ENCODE data around the gene MYO6. TPM values are rescaled to one million over a fixed set of nuclear protein-coding genes. Genes with fewer than 3 reads are reported as not detected.
"Not testable (repeated sequence)": the region's sequence is repeated elsewhere in the genome, so short reads cannot be mapped to it uniquely, and the experiment has no call there.

The MYO6 gene
- polyA plus RNA-seq, 10 donors, result 5.9 to 10.4 (median 8.0) TPM

DNA sequence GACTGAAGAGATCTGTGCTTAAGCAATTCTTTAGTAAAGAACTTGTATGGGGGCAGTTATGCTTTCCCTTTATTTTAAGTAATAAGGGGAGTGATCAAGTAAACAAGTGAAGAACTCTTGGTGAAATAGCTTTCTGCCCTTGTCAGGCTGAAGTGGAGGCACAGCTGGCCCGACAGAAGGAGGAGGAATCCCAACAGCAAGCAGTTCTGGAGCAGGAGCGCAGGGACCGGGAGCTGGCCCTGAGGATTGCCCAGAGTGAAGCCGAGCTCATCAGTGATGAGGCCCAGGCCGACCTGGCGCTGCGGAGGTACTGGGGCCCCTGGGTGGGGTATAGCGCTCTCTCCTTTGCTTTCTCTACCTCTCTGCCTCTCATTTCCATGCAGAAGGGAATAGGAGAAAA, 143.3 kb downstream of the MYO6 start:
- DNase-seq, result no peak

DNA sequence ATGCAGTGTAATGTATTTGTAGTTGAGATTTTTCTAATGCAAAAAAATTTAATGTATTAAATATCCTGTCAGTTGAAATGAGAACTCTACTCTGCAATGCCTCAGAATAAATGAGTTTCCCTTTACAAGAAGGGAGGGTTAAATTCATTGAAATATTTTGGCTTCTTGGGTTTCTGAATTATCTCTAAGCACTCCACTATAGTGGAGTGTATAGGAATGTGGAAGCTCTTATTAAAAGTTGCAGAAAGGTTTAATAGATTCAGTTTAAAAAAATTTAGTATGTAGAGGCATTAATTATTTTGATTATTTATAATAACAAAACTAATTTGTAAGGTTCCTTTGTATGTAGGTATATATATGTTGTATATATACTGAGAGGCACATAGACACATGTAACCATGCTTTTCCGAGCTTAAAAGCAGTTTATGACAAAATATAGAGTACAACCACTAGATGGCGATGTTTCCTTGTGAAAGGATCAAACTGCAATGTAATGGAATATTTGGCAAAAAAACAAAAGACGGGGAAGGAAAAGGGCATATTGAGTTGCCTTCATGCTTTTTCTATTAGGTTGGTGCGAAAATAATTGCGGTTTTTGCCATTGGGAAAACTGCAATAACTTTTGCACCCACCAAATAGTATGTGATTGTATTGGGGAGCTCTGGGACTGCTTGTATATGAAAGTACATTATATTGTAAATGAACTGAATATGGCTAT, 144.2 kb downstream of the MYO6 start:
- DNase-seq, result peak; percentile 64 to 83 (median 74)

DNA sequence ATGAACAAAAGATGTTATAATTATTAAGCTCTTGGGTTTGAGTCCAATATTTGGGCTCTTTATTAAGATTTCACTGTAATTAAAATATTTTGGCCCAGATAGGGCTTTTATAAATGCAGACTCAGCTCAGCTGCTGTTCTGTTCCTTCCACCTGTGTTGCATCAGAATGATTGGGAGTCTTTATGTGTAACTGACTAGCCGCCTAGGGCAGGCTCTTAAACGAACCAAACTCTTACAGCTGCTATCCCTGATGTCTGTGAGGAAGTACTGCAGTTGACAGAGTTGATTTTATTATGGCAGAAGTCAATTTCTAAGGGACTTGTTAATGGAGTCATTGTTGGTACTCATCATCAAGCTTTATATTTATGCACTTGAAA, 144.7 kb downstream of the MYO6 start:
- DNase-seq, result peak in 1 of 3 donors; percentile 5

DNA sequence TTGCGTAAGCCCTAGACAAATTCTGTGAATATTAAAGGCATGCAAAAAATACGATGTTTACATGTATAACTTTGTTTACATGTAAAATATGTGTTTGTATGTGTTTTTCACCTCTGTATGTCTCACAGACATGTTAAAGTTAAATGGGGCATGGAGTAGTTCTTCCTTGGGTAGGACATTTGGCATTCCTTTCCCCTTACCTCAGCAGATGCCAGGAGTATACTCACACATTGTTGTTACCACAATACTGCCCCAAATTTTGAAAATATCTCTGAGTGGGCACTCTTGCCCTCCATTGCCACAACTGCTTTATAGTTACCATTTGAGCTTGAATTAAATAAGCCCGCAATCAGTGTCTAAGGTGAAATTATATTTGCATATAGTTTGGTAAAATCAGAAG, 147.5 kb downstream of the MYO6 start:
- DNase-seq, result no peak

DNA sequence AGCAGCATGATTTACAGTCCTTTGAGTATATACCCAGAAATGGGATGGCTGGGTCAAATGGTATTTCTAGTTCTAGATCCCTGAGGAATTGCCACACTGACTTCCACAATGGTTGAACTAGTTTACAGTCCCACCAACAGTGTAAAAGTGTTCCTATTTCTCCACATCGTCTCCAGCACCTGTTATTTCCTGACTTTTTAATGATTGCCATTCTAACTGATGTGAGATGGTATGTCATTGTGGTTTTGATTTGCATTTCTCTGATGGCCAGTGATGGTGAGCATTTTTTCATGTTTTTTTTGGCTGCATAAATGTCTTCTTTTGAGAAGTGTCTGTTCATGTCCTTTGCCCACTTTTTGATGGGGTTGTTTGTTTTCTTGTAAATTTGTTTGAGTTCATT, 151.2 kb downstream of the MYO6 start:
- not testable (repeated sequence) for DNase-seq

DNA sequence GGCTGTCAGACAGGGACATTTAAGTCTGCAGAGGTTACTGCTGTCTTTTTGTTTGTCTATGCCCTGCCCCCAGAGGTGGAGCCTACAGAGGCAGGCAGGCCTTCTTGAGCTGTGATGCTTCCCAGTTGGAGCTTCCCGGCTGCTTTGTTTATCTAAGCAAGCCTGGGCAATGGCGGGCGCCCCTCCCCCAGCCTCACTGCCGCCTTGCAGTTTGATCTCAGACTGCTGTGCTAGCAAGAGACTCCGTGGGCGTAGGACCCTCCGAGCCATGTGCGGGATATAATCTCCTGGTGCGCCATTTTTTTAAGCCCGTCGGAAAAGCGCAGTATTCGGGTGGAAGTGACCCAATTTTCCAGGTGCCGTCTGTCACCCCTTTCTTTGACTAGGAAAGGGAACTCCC, 156.1 kb downstream of the MYO6 start:
- not testable (repeated sequence) for DNase-seq

DNA sequence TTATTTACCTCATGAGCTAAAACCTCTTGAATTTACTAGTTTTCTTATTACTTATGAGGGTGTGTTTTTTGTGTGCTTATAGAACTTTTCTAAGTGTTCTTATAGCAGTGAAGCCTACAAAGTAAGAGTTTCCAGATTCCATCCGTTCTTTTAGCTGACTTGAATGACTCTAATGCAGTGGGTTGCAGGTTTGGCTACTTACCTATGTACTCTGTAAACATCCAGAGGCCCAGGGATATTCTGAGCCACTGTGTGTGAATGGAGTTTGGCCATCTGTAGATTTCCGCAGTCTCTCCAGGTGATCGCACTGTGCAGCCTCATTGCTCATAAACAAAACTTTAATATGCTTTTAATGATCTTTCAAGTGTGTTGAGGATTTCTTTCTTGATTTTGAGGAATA, 157.8 kb downstream of the MYO6 start:
- DNase-seq, result no peak

DNA sequence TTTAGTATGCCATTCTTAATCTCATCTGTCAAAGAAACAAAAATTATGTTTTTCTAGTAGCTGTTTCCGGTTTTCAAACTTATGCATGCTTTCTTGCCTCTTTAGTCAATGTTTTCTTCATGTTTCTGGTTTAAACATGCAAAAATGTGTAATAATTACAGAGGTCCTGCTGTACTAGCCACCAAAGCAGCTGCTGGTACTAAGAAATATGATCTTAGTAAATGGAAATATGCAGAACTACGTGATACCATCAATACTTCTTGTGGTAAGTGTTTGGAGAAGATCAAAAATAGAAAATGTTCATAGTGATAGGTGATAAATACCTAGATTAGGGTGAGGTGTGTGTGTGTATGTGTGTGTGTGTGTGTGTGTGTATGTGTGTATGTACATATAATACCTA, 158.4 kb downstream of the MYO6 start:
- no peak for DNase-seq

DNA sequence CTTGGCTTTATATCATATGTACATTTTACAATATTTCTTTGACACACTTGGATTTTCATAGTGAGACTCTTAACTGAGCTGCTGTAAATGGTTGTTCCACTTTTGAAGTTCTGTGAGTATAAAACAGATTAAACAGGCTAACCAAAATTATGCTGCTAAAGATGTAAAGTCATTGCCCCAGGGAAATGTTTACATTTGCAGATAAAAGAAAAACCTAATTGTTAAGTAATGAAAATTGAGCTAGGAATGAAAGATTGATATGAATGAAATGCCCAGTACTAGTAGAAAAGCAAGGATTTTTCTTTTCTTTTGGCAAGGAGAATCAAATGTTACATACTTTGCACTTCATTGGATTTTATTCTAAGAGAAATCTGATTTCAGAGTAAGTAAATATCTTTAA, 164.0 kb downstream of the MYO6 start:
- no peak for DNase-seq

DNA sequence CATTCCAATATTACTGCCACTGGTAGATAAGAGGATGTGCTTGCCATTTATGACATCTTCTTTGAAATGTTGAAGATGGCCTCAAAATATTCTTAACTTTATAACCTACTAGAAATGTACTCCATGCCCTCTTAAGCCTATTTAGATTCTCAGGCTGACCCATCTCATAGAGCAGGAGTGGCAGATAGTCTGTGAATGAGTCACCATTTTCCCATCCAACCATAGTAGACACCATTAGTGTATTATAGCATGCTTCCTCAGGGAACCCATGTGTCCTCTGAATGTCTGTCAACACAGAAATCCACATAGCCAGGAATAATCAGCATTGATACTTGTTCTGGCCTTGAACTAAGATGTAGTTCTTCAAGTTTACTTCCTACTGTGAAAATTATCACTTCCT, 173.2 kb downstream of the MYO6 start:
- no peak for DNase-seq

DNA sequence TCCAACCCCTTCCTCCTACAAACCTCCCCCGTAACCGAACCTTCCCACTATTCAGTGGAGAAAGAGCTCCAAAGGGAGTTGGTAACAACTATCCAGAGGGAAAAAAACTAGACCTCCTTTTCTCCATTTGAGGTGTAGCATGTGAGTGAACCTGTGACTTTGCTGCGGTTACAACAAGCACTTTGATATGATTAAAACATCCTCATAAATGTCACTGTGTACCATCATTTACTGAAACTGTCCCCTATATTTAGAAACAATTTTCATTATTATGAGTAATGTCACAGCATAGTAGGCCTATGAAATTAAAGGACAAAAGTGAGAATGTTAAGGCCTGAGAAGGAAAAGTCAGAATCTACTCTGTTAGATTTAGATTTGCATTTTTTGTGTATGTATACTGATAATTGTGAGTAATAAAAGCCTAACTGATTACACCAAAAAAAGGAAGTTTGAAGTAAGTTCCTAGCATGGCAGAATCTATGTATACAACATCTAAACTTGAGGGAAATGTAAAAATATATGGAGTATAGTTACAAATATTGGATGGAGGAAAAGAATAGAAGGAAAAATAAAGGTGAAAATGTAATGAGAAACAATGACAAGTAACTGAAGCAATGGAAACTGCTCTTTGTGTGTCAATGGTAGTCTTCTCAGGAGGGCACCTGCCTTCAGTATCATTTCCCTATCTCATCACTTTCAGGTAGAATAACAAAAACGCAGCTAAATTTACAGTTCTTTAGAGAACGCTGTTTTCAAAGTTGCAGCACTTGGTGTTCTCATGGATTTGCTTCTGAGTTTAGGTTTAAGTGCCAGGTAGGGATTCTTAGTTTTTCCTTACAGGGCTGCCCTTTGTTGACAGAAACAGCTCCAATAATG, 177.5 kb downstream of the MYO6 start:
- no peak for DNase-seq

DNA sequence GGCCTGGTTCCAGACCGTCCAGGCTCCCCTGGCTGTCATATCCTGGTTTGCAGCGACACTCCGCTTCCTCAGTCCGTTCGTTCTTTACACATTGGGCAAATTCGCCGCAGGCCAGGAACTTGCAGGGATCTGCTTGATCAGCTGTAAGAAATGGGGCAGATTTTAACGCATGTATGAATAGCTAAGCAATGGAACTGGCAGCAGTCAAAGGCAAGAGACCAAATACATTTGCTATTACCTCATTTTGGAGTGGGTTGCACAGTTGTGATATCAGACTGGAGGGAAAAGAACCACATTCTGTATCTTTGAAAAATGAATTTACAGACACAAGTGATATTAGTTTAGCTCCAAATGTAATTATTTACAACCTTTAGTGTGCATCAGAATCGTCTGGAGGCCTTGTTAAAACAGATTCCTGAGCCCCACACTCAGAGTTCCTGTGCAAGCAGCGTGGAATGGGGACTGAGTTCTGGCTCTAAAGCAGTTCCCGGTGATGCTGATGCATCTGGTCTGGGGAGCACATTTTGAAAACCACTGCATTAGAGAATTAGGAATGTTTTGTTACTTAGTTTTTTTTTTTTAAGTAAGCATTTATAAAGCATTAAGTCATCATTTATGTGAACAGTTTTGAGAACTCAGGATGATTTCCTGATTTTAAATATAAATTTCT, 182.1 kb downstream of the MYO6 start:
- DNase-seq, result peak; percentile 35 to 77 (median 65)

DNA sequence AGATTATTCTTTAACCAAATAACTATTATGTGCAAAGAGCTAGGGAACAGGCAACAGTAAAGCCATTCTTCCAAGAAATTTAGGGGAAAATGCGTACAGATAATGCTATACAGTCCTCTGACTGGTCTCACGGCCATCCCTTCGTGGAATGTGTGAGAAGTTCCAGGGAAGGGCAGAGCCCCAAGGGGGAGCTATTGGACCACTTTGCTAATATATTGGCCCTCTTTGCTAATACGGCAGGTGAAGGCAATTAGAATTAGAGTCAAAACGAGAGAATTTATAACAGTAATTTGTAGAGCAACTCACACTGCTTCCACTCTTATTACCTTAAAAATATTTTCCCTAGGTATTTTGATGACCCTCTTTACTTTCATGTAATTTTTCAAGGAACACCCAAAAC, 183.0 kb downstream of the MYO6 start:
- peak in 1 of 3 donors; percentile 15 for DNase-seq

DNA sequence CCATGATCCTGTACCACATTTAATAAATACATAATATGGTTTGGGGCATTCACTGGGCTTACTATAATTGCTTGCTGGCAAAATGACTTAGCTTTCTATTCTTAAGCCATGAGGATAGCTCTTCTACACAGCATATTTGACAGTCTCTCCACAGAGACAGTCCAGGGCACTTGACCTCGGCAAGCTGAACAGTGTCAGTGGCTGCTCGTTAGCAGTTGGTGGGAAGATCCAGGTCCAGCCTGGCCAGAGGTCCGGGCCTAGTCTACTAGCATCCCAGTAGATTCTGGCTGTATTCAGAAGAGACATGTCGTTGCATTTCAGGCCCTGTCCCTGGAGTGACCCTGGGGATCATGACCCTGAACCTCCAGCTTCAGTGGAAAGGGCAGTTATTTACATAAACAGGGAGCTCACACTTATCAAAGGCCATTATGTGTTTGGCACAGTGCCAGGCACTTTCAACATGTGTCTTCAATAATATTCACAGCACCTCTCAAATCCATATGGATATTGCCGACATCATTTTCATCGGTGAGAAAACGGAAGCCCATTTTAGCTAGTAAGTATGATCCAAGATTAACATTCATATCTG, 184.4 kb downstream of the MYO6 start:
- no peak for DNase-seq

DNA sequence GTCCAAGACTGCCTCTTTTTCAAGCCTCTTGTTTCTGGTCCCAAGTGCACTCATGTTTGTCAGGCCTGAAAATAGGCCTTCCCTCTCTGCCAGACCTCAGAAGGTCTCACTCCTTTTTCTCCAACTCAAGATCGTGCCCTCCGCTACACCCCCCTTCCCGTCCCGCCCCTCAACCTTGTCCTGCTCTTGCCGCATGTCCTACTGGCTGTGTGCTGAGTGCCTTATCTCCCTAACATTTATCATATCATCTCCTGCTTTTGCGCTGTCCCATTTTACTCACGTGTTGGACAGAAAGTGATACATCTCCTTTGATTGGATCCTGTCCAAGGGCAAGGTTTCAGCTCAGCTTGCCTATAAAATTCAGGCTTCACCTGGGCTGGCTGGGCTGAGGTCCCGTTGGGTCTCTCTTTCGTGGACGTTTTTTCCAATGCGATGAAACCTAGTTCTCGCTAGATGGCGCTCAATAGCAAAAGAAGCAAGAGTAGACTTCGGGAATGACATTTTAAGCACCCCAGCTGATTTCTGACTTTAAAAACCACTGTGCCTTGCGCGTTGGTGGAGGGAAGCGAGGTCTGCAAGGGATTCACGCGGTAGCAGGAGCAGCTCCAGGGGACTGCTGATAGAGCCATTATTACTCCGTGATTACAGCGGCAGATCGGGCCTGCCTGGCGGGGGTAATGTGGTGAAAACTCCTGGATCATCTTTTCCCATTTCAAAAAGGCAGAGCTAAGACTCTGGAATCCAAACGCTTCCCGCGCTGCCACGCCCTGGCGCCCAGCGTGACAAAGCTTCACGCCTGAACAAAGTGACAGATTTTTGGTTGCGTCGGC, 185.8 kb downstream of the MYO6 start:
- DNase-seq, result peak; percentile 77 to 90 (median 83)

DNA sequence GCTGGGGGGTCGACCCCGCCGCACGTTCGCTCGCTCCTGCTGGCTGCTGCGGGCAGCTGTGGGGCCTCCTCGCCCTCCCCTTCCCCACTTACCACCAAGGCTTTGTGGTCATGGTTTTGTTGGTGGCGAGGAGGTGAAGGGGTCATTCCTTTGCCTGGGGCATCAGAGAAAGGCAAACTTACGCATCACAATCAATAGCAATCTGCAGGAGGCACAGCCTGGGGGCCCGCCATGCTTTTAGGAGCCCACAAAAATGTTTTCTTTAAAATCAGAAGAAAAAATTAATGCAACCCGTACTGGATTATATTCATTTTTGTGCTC, 186.4 kb downstream of the MYO6 start:
- no peak for DNase-seq

DNA sequence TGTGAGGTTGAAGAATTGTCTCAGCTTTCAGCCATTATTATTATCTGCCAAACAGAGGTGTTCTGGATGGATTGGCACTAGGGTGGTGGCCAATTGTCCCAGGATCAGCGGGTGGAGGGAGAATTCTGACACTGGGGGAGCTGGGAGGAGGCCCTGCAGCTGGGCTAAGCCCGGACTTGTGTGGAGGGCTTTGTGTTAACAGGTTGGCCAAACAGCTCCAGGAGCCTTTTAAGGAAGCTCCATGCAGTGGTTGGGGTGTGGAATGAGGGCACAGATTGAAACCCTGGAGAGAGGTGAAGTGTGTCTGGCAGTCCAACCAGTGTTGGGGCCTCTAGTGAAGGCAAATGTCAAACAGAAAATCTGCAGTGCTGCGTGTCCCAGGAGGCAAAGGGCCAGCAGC, 187.6 kb downstream of the MYO6 start:
- no peak for DNase-seq

DNA sequence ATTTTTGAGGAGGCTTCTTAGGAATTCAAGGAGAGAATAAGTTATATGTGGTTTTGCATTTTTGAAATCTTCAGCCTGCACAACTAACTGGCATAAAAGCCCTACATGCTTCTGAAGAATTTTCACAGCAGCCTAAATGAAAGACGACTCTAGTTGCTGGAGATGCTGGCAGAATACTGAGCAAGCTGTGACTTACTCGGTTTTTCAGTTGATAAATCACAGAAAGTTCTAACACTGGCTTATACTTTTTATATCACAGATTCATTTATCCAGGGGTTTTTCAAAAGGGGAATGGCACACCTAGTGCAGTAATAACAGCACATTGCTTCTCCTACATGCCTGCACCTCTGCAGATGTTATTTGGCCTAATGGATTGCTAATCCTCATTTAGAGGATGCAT, 188.8 kb downstream of the MYO6 start:
- no peak for DNase-seq

DNA sequence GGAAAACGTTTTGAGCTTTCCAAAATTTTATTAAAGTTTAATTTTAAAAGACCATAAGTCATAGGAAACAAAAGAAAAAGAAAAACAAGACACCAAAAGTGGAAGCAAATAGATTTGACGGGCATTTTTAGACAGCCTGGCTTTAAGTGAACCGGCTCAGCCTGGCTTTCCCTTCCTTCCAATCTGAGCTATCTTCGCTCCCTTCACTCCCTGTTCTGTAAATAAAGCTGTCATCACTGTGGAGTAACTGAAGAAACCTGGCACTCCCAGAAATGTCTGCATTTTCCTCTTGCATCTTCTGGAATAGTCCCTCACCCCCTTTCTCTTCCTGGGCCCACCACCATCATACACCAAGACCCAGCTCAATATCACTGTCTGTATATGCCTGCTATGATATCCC, 191.5 kb downstream of the MYO6 start:
- peak in 1 of 3 donors; percentile 26 for DNase-seq

DNA sequence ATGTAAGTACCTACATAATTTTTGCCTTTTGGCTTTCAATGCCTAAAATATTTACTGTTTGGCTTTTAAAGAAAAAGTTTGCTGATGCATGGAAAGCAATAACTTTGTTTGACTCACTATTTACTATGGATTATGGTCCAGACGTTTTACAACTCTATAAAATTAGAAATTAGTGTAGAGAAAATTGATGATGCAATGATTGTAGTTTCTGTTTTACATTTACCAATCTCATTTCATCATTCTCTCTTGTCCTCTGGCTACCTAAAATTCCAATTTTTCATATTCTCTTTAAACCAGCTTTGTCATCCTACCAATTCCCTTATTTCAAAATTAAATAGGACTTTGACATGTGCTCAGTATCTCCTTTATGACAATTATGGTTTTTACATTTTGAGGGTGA, 192.5 kb downstream of the MYO6 start:
- no peak for DNase-seq

DNA sequence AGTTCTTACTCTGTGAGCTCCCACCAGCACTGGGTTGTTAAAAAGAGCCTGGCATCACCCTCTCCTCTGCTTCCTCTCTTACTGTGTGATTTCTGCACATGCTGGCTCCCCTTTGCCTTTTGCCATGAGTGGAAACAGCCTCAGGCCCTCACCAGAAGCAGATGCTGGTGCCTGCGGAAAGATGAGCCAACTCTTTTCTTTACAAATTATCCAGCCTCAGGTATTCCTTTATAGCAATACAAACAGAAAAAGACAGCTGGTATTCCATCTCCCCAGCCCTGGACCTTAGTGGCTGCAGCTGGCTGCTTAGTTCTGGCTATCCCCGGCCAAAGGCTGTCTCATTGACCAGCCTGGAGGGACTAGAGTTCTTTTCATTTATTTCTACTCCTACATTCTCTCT, 194.3 kb downstream of the MYO6 start:
- no peak for DNase-seq
